Panc1 (cell line): Measurements from ENCODE around the gene TENT5C.

Source experiments
- CTCF ChIP-seq: fragments of 450-650 bp; IDR thresholded peaks from 2 replicates; pipeline ENCODE4 v1.5.1; 2017; ENCODE audit warnings: mild to moderate bottlenecking
- POLR2AphosphoS5 ChIP-seq: IDR thresholded peaks from 2 replicates; pipeline ENCODE4 v1.6.1; 2012; ENCODE audit warnings: mild to moderate bottlenecking, low read depth, low read length, moderate library complexity
- REST ChIP-seq, 2 experiments: IDR thresholded peaks; 2 replicates each; pipeline ENCODE4 v1.6.1; 2011 to 2012; ENCODE audit warnings: low read depth in 2 of 2, control low read depth in 1 of 2, low read length in 1 of 2, mild to moderate bottlenecking in 1 of 2, moderate library complexity in 1 of 2; ENCODE audit not compliant: insufficient read depth in 1 of 2
- SIN3A ChIP-seq: IDR thresholded peaks from 2 replicates; pipeline ENCODE4 v1.6.1; 2012; ENCODE audit warnings: low read depth, mild to moderate bottlenecking, low read length, moderate library complexity, borderline replicate concordance; ENCODE audit not compliant: insufficient read depth

DNA sequence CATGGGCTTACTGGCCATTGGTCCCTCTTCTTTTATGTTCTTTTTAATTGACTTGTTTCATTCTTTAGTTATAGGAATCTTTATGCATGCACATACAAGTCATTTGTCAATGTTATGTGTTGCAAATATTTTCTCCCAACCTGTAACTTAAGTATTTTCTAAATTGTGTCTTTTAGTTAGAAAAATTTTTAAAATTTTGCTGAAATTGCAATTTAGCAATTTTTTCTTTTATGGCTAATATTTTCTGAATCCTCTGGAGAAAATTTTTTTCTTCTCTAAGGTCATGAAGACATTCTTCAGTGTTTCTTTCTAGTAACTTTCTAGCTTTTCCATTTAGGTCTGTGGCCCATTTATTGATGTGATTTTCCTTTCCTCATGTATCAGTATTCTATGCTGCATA is 48.9 kb upstream of the TENT5C start:
- no peak for TF ChIP-seq CTCF
- TF ChIP-seq POLR2AphosphoS5 = no peak
- no peak for TF ChIP-seq SIN3A
- TF ChIP-seq REST (IDR thresholded peaks at IDR 0.05; ENCODE audit: insufficient read depth in 1 of 2, low read depth in 2 of 2, low read length in 1 of 2) = no peak
